Activated CD4-positive, alpha-beta T cell treated with anti-CD3 and anti-CD28 coated beads, Interleukin-2, Interleukin-6, amounts not matched to agents 100 ng/mL and 50 ng/mL, durations not matched to agents 16 hours and 8 hours (primary cell): ENCODE data around the gene CDC42EP5.
"Not testable (repeated sequence)": the region's sequence is repeated elsewhere in the genome, so short reads cannot be mapped to it uniquely, and the experiment has no call there.

Experiments used
- DNase-seq: peaks from one replicate; pipeline ENCODE4 v3.0.0-alpha.2; 2020

Gene CDC42EP5

DNA sequence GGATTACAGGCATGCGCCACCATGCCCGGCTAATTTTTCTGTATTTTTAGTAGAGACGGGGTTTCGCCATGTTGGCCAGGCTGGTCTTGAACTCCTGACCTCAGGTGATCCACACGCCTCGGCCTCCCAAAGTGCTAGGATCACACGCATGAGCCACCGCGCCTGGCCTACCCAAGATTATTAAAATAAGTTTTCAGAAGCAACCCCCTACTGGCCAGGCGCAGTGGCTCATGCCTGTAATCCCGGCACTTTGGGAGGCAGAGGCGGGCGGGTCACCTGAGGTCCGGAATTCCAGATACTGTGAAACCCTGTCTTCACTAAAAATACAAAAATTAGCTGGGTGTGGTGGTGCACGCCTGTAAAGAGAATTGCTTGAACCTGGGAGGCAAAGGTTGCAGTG lies 26.7 kb downstream of the CDC42EP5 start:
- not testable (repeated sequence) for DNase-seq

DNA sequence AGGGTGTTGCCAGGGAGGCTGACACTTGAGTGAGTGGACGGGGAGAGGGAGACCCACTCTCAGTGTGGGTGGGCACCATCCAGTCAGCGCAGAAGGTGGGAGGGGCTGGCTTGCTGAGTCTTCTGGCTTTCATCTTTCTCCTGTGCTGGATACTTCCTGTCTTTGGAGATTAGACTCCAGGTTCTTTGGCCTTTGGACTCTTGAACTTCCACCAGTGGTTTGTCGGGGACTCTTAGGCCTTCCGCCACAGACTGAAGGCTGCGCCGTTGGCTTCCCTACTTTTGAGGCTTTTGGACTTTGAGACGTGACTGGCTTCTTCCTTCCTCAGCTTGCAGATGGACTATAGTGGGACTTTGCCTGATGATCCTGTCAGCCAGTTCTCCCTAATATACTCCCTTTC lies 28.4 kb downstream of the CDC42EP5 start:
- no peak for DNase-seq

DNA sequence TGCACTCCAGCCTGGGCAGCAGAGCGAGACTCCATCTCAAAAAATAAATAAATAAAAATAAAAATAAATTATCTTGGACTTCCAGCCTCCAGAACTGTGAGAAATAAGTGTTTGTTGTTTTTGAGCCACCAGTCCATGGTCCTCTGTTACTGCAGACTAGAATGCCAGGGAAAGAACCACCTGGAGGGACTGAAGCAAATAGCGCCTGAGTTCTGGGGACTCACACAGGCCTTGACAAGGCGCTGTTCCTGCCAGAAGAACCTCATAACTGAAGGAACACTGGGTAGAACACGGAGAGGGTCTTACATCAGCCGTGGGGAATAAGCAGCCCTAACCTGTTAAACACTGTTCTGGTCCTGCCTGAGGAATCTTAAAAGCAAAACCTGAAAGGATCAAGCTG lies 32.5 kb downstream of the CDC42EP5 start:
- DNase-seq = no peak

DNA sequence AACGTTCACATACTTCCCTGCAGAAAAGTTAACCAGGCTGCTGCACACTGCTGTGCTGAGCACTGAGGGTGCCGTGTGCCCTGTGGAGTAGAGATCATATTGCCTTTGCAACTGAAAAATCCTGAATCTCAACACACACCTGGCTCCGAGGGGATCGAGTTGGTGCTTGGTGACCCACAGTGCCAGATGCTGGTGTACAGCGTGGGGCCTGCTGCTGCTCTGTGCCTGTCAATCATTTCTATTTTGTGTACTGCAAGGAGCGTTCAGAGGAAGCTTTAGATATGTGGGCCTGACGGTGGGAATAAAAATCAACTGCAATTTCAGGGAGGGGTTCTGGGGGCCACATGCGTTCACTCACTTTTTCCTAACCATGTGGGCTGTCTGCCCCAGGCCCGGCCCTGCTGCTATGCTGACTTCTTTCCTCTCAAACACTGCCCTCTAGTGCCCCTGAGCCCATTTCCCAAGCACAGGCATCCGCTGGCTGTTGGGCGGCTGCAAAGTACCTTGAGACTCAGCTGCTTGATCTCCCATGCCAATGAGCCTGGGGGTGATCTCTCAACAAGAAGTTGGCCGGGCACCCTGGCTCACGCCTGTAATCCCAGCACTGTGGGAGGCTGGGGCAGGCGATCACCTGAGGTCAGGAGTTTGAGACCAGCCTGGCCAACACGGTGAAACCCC lies 33.8 kb downstream of the CDC42EP5 start:
- DNase-seq = peak; percentile 28

DNA sequence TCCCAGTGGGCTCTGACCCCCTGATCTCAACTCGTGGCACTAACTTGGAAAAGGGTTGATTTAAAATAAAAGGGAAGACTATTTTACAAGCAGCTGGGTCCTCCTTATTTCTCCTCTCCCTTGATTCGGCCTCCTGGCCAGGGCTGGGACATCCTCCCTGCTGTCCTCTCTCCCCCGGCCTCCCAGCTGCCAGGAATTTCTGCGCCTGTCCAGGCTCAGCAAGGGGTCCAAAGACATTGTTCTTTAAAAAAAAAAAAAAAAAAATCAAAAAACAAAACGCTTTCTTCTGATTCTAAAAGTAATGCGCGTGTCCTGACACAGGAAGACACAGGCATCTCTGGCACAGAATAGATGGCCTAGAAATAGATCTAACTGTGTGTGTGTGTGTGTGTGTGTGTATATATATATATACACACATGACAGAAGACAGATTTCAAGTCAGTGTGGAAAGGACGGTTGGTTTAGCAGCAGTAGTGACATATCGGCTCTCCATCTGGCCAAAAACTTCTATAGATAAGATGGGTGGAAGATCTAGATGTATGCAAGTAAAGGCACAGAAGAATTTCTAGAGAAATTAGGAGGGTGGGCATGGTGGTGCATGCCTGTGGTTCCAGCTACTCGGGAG lies 36.4 kb downstream of the CDC42EP5 start:
- no peak for DNase-seq

DNA sequence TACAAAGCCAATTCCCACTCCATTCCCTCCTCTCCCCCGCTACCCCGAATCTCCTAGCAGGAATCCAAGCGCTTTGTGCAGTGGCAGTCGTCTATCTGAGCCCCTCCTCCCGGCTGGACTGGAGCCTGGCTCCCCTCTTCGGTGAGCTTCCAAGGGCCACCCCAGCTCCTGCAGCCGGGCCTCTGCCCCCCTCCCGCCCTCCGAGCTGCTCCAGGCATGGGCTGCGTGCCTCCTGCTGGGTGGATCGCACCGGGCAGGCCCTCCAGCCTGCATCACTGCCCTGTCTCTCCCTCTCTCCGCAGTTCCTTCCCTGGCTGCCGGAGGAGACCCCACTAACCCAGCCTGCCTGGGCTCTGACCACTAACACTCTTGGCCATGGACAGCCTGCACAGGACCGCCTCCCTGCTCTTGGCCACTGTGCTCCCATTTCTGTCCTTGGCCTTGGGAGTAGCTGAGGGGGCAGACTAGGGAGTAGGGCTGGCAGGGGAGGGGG lies 37.0 kb downstream of the CDC42EP5 start:
- DNase-seq = no peak

DNA sequence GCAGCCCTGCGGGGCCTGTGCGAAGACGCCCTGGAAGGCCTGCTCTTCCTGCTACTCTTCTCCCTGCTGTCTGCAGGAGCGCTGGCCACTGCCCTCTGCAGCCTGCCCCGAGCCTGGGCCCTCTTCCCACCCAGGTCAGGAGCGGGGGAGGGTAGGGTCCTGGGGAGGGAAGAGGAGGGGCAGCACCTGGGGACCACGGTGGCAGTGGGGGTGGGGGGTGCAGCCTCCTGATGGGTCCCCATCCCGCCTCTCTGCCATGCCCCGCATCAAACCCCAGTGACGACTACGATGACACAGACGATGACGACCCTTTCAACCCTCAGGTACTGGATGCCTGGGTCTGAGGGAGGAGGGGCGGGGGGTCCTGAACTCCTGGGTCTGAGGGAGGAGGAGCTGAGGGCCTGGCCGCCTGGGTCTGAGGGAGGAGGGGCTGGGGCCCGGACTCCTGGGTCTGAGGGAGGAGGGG lies 37.5 kb downstream of the CDC42EP5 start:
- no peak for DNase-seq

DNA sequence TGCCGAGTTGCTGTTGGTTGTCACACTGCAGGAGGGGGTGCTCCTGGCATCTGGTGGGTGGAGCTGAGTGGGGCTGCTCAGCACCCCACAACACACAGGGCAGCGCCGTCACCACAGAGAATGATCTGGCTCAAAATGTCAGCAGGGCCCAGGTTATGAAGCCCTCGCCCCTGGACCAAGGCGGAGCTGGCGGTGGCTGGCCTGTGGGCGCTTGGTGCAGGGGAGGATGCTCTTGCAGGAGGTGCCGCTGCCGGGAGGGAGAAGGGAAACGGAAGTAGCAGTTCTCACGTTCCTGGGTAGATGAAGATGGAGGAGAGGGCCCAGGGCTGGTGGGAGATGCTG lies 38.3 kb downstream of the CDC42EP5 start:
- no peak for DNase-seq

DNA sequence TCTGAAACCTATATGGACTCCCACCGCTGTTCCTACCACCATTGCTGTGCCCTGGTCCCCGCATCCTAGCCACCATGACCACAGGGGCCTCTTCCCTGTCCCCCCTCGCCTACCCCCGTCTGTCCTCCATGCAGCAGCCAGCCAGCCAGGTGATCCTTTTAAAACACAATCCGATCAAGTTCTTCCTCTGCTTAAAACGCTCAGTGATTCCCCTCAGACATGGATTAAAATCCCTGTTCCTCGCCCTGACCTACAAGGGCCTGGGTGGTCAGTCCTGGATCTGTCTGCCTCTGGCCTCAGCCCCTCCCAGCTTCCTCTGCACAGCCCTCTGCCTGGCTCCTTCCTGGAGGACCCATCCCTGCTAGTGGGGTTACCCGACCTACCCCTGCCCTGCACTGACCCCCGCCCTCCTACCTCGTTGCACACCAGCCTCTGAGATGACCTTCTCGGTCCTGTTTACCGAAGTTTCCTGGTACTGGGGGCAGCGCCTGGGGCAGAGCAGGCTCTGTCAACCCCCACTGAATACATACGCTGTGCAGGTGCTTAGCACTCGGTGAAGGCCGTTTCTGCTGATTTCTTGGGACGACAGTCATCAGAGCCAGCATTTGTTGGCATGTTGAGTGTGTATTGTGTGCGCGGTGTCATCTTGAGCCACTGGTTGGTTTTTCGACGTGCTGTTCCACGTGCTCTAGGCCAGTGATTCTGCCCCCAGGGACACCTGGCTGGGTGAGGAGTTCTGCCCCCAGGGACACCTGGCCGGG lies 38.8 kb downstream of the CDC42EP5 start:
- DNase-seq = no peak

DNA sequence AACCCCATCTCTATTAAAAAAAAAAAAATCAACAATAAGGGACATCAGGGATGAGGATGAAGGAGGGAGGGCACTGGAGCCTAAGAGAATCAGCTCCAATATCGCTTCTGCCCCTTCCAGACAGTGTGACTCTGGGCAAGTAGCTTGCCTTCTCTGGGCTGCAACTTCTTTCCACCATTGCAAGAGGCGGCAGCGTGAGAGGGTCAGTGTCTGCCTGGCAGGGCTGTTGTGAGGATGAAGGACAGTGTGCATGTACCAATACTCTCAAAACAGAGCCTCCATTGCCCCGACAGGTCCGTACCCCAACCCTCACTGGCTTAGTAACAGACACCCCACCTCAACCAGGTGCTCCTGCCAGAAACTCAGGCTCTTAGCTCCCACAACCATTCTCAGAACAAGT lies 39.4 kb downstream of the CDC42EP5 start:
- DNase-seq = no peak

DNA sequence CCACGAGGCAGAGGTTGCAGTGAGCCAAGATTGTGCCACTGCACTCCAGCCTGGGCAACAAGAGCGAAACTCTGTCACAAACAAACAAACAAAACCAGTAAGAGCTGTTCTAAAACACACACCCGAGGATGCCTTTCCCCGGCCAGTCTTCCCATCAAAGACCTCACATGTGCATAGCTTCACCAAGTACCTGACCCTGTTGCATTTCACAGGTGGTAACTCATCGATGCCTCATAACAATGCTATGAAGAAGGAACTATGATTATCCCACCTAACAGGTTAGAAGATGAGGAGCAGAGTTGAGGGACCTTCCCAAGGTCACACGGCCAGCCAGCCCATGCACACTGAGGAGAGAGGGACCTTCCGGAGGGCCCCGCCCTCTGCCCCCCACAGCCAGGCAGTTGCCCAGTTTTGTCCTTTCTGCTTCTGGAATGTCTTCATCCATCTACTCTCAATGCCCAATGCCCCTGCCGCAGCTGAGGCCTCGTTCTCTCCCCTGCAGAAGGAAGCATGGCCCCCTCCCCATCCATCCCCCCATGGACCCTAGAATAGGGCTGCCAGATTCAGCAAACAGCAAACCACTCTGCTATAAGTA lies 40.9 kb downstream of the CDC42EP5 start:
- DNase-seq = no peak

DNA sequence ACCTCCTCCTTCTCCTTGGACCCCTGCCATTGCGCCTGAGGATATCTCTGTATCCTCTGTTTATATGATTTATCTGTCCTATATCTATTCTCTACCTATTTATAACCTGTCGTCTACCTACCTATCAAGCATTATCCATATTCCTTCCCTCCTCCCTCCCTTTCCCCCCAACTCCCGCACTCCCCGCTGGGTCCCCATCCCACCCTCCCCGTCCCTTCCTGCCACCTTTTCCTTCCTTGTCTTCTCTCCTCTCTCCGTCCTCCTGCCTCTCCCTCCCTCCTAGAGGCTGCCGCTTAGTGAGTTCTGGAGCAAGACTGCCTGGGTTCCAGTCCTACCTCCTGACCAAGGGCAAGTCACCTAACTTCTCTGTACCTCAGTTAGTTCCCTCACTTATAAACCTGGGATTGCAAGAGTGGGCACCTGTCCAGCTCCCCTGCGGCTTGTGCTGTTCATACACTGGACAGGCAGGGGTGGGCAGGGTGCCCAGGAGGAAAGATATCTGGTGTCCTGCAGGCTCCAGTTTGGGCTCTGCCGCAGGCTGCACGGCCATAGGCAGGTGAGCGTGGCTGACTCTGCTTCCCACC lies 41.7 kb downstream of the CDC42EP5 start:
- no peak for DNase-seq

DNA sequence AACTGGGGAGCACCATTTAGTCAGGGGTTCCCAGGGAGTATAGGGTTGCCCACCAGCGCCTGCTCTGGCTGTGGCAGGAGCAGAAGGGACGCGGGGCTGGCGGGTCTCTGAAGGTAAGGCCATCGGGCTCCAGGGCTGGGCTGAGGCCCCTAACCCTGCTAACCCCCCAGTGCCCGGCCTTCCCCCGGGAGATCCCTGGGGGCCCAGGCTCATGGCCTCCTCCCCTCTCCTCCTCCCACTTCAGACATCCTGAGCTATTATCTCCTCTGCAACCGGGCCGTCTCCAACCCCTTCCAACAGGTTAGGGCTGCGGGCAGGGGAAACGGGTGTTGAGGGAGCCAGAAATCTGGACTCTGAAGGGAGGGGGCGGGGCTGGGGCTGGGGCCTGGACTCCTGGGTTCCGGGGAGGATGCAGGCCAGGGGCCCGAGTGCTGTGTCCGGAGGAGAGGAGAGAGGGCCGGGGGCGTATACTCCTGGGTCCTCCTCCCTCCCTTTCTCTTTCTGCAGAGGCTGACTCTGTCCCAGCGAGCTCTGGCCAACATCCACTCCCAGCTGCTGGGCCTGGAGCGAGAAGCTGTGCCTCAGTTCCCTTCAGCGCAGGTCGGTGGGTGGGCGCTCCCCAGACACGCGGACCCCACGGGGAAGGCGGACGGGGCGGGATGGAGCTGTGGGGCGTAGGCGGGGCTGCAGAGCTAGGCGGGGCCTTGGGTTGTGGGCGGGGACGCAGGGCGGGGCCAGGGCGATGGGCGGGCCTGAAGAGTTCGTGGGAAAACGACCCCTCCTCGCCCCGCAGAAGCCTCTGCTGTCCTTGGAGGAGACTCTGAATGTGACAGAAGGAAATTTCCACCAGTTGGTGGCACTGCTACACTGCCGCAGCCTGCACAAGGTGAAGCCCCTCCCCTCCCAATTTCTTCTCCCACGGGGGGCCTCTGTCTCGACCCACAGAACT lies 42.5 kb downstream of the CDC42EP5 start:
- peak; percentile 51 for DNase-seq

DNA sequence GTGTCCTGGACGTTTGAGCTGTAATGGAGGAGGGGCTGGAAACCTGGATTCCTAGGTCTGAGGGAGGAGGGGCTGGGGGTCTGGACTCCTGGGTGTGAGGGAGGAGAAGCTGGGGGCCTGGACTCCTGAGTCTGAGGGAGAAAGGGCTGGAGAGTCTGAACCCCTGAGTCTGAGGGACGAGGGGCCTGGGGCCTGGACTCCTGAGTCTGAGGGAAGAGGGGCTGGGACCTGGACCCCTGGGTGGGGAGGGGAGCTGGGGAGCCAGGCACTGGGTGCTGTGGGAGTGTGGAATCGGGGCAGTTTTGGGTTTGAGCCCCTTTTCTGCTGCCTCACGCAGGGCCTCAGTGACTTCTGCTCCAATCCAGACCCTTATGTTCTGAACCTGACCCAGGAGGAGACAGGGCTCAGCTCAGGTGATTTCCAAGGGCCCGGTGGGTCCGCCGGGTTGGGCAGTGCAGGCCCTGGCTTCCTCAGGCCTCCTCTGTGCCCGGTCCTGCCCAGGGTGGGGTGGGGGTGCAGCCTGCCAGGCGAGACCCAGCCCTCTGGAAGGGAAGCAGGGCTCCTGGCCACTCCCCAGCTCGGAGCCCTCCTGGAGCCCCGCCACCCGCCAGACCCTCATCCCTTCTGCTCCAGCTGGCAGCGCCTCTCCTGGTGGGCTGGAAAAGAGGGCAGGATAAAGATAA lies 43.4 kb downstream of the CDC42EP5 start:
- DNase-seq = no peak

DNA sequence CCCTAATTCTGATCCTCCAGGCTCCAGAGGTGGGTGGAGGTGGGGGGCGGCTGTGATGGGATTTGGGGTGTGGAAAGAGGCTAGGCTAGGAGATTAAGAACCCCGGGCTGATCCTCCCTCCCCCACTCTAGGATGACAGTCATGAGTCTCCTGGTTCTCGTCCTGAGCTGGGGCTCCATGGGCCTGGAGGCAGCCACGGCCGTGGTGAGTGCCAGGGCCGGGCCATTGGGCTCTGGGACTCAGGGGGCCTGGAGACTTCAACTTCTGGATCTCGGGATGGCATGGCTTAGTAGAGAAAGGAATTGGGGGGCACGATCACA lies 44.0 kb downstream of the CDC42EP5 start:
- no peak for DNase-seq

DNA sequence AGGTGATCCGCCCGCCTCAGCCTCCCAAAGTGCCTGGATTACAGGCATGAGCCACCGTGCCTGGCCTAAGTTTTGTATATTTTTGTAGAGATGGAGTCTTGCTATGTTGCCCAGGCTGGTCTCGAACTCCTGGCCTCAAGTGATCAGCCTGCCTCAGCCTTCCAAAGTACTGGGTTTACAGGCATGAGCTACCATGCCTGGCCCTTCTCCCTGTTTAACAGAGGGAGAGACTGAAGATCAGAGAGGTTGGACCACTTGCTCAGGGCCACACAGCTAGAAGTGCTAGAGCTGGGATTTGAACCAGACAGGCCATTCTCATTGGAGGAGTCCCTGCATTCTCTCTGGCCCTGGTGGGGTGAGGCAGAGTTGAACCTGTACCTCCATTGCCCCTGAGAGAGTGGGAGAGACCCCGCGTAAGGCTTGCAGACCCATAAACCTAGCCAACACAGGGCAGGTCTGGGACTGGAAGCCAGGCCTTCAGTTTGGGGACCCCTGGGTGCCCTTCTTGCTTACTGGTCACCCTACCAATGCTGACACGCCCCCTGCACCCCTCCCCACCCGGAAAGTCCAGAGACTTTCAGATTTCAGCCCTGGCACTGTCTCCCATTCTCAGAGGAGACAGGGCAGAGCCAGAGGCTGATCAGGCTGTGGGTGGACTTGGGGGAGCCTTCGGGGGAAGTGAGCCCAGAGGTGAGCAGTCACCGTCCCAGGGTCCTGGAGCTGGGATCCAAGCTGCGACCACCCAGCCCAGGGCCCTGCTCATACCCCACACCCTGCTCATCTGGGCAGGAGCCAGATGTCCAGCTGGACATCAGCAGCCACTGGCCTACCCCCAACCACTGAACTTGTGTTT lies 44.5 kb downstream of the CDC42EP5 start:
- DNase-seq = no peak

DNA sequence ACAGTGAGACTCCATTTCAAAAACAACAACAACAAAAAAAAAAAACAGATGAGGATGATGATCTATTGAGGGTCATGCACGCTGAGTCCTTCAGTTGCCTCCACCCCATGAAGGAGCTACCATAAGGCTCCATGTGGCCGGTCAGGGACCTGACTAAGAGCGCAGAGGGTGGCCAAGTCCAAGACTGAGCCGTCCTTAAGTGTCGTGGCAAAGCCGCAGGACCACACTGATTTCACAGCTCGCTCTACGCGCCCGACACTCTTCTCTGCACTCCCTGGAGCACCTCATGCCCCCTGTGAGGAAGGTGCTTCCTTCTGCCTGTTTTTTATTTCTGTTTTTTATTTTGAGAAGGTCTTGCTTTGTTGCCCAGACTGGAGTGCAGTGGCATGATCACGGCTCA lies 45.5 kb downstream of the CDC42EP5 start:
- DNase-seq = no peak

DNA sequence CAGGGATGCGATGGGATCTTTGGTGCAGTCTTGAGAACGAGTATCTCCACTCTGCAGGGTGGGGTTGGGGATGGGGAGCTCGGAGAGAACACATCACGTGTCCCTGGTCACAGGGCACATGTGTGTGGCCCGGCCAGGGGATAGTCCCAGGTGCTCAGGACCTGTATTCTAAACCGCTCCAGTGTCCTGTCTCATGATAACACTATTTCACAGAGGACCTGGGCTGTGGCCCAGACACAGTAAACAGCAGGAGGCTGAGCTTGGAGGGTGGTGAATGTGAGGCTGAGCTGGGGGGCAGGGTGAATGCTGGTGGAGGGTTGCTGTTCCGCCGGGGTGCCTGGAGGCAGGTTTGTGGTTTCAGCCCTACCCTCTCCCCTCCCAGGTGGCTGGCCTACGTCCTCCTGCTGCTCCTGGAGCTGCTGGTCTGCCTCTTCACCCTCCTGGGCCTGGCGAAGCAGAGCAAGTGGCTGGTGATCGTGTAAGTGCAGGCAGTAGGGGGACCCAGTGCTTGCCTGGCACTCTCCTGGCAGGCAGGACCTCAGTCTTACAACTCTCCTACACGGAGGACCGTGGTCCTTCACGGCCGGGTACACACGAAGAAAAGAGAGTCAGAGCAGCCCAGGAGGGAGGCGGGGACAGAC lies 46.7 kb downstream of the CDC42EP5 start:
- no peak for DNase-seq

DNA sequence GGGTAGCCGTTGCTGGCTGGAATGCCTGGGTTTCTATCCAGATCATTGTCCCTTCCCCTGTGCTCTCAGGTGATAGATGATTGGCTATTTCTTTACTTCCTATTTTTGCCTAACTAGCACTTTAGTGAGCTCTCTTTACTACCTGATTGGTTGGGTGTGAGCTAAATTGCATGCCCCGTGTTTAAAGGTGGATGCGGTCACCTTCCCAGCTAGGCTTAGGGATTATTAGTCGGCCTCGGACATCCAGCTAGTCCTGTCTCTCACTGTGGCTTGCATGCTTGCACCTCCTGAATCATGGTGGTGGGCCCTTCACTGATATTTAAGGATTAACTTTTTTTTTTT lies 47.7 kb downstream of the CDC42EP5 start:
- no peak for DNase-seq

DNA sequence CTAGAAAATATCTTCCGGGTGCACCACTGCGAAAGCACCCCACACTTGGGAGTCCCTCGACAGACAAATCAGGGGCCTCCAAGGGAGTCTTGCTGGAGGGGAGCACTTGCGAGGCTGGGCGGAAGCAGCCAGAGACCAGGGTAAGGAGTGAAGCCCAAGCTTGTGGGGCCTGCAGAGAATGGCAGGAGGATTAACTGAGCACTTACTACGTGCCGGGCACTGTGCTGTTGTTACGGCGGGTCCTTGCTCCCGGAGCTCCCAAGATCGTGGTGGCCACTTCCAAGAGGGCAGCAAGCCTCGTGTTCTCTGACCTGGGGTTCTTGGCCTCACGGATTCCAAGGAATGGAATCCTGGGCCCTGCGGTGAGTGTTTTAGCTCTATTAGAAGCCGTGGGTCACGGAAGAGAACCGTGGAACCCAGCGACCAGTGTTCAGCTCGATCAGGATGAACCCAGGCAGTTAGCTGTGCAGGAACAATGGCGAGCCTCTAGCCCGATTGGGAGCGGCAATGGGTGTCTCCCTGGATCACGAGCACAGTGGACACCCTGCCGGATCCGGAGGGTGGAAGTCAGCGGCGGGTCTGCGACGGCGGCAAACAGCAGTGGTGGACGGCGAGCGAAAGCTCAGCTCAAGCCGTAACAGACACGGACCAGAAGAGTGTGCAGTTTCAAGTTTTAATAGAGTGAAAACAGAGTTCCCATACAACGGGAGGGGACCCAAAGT lies 48.3 kb downstream of the CDC42EP5 start:
- DNase-seq = no peak
